HG03439 (cell line): ENCODE results near the gene SOX10.
"Not testable (repeated sequence)": the region's sequence is repeated elsewhere in the genome, so short reads cannot be mapped to it uniquely, and the experiment has no call there.

Experiments
- ATAC-seq: cut with Tn5 transposase; IDR thresholded peaks from one replicate; pipeline ENCODE4 v1.9.1; 2021; ENCODE audit warnings: mild to moderate bottlenecking, moderate library complexity; ENCODE audit not compliant: unreplicated experiment

SOX10 gene

DNA sequence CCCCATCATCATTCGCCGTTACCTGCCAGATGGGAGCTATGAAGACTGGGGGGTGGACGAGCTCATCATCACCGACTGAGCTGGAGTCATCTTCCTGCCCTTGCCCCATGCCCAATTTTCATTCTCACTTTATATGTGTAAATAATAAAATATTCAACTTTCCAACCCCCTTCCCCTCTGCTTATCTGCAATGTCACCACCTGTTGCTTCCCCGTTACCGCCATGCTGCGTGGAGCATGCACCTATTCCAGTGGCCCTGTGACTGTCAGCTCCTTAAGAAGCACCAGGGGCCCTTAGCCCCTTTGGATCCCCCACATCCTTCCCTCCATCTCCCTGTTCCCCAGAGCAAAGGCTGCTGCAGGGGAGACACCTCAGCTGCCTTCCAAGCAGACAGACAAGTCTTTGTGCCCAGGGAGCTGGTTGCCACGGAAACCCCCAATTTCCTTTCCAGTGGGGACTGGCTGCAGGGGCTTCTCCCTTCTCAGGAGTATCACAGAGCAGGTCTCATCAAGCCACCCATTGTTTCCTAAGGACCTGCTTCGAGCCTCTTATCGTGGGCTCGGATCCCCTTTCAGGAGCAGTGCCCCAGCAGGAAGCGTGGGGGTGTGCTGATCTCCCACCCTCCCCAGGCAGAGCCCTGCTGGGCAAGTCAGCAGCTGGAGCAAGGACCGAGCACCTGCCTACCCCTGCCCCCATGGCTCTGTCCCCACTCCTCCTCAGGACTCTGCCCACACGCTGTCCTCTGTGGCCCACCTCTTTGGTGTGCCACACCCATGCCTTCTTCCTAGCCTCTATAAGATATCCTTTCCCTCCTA, 16.5 kb downstream of the SOX10 start:
- no peak for ATAC-seq

DNA sequence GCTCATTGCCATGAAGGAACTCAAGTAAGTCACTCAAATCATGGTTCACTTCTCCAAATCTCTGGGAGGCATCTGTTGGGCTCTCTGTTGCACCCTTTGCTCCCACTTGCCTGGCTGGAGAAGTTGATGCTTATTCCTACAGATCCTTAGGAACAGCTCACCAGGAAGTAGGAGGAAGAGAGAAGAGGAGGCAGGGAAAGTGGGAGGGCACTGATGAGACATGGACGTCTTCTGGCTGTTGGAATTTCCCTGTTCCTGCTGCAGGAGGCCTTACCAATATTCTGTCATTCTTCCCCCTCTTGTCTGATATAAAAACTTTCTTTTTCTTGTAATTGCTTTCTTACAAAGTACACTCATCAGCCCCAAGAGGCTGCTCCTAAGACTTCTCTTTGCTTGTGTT, 17.2 kb downstream of the SOX10 start:
- ATAC-seq, result no peak

DNA sequence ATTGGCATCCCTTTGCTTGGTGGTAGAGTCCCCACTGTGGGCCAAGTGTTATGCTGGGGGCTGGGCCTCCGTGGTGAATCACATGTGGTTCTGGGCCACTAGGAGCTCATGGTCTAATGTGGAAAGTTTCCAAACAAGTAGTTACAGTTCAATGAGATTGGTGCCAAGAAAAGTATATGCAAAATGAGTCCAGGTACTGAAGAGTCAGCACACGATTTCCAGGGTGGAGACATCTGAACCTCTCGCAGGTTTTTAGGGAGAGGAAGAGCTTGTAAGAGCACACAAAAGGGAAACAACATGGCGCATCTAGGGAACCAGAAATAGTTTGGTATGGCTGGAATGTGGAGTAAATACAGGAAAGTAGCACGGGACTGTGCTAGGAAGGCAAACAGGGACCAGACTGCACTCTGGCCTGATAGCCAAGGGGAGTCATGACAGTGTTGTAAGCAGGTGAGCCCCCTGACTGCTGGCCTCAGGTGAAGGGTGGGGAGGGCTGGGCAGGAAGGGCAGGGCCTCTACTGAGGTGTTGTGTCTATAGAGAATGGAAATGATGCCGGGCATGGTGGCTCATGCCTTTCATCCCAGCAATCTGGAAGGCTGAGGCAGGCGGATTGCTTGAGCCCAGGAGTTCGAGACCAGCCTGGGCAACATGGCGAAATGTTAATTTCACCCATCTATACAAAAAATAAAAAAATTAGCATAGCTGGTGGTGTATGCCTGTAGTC, 18.3 kb downstream of the SOX10 start:
- ATAC-seq, result no peak

DNA sequence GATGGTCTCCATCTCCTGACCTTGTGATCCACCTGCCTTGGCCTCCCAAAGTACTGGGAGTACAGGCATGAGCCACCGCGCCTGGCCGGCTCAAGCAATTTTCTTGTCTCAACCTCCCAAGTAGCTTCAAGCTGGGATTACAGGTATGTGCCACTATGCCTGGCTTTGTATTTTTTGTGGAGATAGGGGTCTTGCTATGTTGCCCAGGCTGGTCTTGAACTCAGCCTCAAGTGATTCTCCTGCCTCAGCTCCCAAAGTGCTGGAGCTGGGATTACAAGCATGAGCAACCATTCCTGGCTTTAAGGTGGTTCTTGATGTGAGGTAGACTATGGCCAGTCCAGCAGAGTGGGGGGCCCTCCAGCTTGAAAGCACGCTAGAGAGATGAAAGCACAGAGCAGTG, 23.3 kb downstream of the SOX10 start:
- no peak for ATAC-seq

DNA sequence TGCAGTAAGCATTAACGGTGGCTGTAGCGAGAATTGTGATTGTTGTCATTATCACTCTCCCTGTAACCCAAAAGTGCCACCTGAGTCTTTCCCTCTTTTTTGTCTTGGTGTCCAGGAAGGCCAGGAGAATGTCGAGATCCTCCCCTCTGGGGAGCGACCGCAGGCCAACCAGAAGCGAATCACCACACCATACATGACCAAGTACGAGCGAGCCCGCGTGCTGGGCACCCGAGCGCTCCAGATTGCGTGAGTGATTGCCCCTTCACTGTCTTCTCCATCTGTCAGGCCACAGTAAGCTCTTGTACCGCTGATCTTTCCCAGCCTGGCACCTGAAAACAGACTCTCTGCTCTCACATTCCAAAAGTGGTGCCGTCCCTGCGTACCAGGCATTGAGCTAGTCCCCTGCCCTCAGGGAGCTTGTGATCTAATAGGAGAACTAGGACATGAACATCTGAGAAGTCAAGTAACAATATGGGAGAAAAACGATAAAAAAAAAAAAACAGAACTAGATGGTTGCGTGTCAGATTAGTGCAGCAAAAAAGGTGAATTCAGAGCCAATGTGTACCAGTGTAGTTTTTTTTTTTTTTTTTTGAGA, 25.0 kb downstream of the SOX10 start:
- no peak for ATAC-seq

DNA sequence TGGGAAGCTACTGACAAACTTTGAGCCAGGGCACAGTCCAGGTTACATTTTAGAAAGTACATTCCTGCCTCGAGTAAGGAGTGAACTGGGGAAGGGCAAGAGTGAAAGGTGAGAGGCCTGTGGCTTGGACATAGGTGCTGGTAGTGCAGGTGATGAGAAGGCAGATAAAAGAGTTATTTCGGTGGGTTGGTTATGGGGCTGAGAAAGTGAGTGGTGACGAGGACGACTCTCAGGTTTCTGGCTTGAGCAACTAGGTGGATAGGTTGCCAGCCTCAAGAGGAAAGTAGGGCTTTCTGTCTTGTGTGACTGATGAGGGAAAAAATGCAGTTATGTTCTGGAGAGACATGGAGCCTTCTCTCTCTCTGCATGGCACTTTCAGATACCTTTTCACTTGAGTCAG, 27.1 kb downstream of the SOX10 start:
- ATAC-seq, result no peak

DNA sequence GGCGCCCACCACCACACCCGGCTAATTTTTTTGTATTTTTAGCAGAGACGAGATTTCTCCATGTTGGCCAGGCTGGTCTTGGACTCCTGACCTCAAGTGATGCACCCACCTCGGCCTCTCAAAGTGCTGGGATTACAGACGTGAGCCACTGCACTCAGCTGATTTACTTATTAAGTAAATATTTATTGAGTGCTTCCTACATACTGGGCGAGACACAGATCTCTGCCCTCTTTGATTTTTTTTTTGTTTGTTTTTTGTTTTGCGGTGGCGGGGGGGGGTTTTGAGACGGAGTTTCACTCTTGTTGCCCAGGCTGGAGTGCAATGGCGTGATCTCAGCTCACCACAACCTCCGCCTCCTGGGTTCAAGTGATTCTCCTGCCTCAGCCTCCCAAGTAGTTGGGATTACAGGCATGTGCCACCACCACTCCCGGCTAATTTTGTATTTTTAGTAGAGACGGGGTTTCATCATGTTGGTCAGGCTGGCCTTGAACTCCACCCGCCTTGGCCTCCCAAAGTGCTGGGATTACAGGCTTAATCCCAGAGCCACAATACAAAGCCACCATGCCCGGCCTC, 28.4 kb downstream of the SOX10 start:
- not testable (repeated sequence) for ATAC-seq

DNA sequence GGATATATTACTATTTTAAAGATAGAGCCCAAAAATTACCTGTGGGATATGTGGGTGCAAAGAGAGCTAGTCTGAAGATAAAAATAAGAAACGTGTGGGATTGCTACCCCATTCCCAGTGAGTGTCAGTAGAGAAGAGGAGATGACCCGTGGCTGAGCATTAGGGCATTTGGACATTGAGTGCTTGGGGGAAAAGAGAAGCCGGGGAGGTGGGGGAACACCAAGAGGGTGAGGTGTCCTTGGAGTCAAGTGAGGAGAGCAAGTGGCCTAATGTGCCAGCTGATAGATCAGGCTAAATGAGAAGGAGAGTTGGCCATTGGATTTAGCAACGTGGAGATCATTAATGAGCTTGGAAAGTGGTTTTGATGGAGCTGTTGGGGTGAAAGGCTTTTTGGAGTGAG, 29.7 kb downstream of the SOX10 start:
- no peak for ATAC-seq

DNA sequence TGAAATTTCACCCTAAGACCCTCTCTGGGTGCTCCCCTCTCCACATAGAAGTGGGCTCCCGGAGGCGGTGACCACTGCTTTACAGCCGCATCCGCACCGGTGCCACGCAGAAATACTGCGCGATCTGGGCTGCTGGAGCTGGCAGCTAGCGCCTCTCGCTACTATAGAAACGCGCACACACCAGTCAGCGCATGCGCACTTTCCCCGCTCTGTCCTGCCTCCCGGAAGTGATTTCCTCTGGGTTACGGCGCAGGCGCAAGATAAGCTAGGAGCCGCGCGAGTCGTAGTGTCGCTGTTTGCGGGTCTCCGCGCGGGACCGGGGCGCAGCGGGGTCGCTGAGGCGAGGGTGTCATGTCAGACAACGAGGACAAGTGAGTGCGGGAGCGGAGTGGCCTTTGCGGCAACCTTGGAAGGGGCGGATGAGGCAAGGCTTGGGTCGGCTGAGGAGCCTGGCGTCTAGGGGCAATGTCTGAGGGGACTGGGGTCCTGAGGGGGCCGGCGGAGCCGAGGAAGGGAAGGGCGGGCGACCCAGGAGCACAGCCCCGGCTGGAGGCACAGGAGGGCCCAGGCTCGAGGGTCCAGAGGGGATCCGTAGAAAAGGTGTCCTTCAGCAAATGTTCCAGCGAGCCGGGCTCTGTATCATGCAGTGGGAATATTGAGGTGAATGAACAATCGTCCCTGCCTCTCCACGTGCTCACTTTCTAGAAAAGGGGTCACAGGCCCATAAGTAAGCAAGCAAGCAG, 30.7 kb downstream of the SOX10 start, which contains the start of the genes C22orf23 and POLR2F:
TSS of gene C22orf23 (minus strand) at position 165 of the 743 bp plus-strand sequence. CDS start 452 bp downstream, outside the sequence.
TSS of gene POLR2F (plus strand) at position 263 of the 743 bp plus-strand sequence. CDS start at position 352, 89 bp downstream.
- ATAC-seq, result peak; percentile 86

DNA sequence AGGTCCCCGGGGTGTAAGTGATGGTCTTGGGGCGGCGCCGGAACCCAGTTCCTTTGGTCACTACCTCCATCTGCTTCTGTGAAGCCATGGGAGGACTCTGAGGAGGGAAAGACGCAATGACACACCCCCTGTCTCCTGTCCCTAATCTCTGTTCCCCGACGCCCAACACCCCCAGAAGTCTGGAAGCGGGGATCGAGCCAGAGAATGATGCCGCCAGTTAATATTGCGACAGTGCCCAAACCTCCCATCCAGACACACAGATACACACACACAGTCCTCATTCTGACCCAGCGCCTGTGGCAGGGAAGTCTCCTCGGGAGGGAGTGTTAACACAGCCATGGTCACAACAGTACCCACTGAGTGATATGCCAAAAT, 31.3 kb downstream of the SOX10 start:
- ATAC-seq, result no peak

DNA sequence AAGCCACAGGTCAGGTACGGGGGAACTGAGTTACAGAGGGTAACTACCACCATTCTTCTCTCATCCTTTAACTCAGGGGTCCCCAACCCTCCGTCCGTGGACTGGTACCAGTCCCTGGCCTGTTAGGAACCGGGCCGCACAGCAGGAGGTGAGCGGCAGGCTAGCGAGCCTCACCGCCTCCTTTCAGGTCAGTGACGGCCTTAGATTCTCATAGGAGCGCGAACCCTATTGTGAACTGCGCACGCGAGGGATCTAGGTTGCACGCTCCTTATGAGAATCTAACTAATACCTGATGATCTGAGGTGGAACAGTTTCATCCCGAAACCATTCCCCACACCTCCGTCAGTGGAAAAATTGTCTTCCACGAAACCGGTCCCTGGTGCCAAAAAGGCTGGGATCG, 31.7 kb downstream of the SOX10 start:
- not testable (repeated sequence) for ATAC-seq

DNA sequence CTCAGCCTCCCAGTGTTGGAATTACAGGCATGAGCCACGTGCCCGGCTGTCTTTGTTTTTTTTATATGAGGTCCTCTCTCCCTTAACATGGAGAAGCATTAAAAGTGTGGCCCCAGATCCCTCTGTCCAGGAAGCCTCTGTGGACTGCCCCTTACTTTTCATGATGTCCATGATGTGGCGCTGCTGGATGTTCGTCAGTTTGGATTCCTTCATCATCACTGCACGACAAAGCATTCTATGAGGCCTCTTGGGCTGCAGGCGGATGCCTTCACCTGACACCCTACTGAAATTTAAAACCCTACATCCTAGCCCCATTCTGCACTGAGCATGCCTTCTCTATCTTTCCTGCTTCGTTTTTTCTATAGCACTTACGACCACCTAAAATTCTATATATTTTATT, 33.0 kb downstream of the SOX10 start:
- no peak for ATAC-seq

DNA sequence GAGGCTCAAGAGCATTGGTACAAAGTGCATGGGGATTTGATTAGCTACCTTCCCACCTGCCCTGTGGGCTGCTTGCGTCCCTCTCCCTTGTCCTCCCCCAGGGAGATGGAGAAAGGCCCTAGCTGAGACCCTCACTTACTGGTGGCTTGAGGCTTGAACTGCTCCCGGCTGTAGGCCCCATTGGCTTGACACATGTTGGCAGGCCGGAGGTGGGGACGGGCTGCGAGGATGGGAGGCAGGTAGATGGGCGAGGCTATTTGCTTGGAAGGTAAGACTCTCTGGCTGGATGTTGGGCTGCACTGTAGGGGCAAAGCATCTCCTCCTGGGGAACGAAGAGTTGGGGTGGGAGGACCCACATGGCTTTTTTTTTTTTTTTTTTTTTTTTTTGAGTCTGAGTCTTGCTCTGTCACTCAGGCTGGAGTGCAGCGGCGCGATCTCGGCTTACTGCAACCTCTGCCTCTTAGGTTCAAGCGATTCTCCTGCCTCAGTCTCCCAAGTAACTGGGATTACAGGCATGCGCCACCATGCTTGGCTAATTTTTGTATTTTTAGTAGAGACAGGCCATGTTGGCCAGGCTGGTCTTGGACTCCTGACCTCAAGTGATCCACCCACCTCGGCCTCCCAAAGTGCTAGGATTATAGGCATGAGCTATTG, 37.1 kb downstream of the SOX10 start:
- ATAC-seq, result not testable (repeated sequence)

DNA sequence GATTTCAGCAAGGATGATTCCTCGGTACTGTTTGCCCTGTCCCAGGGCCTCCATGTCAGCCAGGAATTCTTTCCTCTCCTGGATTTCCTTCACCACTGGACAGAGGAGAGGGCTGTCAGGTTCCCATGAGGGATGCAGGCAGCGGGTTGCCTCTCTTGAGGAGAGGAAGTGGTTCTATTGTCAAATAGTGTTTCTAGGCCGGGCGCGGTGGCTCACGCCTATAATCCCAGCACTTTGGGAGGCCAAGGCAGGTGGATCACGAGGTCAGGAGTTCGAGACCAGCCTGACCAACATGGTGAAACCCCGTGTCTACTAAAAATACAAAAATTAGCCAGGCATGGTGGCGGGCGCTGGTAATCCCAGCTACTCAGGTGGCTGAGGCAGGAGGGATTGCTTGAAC, 39.9 kb downstream of the SOX10 start:
- not testable (repeated sequence) for ATAC-seq

DNA sequence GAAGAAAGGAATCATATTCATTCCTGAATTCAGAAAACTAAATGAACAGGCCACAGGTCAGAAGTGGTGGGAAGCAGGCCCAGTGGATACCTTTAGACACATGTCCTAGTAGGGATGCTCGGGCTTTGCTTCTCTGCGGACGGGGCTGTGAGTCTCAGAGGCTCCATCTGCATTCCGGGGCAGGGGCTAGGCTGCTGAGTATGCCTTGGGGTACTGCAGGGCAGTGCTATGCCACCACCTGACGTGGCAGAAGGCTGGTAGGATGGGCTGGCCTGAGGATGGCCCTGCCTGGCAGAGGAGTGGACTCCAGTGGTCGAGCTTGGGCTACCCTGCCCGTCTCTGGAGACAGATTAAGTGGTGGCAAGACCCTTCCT, 40.5 kb downstream of the SOX10 start:
- no peak for ATAC-seq

DNA sequence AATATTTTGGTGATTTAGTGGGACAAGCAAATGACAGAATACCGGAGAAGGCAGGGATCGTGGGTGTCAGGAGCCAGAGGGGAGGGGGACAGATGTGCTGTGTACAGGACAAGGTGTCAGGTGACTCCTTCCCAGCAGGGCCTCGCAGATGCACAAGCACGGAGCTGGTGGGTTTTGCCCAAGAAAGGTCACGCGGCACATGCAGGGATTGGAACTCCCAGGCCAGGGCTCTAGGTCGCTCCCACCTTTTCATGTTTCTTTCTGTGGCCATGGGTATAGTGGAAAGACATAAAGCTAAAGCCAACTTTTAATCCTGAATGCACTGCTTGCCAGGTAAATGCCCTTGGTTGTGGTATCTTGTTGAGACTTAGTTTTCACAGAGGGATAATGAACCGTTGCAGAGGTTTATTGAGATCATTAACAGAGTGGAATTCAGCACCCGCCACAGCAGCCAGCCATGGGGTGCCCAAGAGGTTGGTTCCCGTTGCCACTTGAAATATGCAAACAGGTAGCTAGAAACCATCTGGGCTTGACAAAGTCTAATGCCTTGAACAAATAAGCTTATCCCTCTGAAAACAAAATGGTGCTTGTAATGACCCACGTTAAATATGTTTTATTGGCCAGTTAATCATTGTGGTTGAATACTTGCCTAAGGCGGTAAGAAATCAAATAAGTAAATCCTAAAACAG, 41.1 kb downstream of the SOX10 start:
- ATAC-seq, result no peak

DNA sequence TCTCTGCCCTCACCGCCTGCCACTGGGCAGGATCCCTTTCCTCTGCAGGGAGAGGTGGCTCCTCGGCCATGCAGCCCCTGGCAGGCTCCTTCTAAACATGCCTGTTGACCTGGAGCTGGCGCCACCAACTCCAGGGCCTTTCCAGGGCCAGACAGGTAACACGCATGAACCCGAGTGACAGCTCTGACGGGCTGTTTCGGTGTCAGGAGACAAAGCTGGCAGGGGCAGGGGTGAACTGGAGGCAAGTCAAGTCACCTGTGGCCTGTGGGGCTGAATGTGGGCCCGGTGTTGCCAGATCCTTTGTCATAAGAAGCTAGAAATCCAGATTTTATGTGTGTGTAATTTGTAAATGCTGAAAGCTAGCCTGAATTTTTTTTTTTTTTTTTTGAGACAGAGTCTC, 42.2 kb downstream of the SOX10 start:
- no peak for ATAC-seq

DNA sequence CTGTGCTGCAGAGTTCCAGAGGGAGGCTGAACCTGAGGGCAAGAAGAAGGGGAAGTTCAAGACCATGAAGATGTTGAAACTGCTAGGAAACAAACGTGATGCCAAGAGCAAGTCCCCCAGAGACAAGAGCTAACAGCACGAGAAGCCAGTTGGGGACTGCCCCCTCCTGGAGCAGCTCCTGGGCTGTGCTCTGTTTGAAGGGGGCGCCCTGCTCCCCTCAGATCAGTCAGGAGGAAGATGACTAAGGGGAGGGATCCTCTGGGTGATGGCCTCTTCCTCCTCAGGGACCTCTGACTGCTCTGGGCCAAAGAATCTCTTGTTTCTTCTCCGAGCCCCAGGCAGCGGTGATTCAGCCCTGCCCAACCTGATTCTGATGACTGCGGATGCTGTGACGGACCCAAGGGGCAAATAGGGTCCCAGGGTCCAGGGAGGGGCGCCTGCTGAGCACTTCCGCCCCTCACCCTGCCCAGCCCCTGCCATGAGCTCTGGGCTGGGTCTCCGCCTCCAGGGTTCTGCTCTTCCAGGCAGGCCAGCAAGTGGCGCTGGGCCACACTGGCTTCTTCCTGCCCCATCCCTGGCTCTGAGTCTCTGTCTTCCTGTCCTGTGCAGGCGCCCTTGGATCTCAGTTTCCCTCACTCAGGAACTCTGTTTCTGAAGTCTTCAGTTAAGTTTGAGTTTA, 43.5 kb downstream of the SOX10 start:
- no peak for ATAC-seq

DNA sequence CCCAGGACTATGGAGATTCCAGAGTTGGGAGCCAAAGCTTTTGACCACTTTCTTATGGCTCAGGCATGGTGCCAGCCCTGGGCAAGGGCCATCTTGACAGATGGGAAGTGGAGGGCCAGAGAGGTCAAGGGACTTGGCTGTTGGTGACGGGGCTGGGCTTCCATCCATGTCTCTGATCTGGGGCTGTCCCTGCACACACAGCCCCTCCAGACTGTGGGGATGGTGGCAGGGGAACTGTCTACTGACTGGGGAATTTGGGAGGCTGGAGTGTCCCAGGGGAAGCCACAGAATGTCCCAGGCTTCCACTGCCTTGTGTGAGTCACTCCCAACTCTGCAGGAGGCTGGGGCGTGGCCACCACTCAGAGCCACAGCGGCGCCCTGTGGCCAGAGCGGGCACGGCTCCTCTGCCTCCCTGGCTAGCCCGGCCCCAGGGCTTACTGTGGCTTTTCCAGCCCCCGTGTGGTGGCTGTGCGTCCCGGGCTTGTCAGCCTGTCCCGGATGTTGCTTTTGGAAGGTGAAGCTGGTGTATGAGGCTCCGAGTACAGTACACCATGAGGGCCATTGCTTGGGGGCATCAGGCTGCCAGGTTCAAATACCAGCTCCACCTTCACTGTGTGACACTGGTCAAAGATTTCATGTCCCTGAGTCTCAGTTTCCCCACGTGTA, 50.5 kb downstream of the SOX10 start:
- ATAC-seq, result no peak
